ENCODE data around the gene POMT2.

Gene POMT2

DNA sequence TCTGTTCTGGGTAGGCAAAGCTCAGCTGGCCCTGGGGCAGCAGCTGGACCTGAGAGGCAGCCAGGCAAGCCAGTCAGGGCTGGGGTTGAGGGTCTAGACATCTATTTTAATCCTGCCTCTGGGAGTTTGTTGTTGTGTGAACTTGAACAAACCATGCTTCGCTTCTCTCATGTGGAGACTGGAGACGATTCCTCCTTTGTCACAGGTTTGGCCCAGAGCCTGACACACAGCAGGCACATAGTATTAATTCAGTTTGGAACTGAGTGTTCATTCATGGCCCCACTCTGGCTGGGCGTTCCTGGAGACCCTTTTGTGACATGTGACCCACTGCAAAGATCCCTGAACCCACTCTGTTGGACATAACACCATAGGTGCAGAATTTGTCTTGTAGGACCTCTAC is 89.0 kb downstream of the POMT2 start:
- no peak overlapping the region for H3K4me3 ChIP-seq (ENCODE audit: severe bottlenecking)
- ATAC-seq (ENCODE audit: low read depth) = no peak
- H3K4me1 ChIP-seq (ENCODE audit: insufficient read depth, poor library complexity, severe bottlenecking) = no peaks in the 10 kb centered on the region
- no peaks in the 10 kb centered on the region for H3K27me3 ChIP-seq (ENCODE audit: insufficient read depth, poor library complexity, severe bottlenecking)
- H3K27ac ChIP-seq (ENCODE audit: poor library complexity, severe bottlenecking) = no peak overlapping the region
- H3K36me3 ChIP-seq (ENCODE audit: low read depth) = no peaks in the 10 kb centered on the region
- DNase-seq (ENCODE audit: low spot score) = no peak
- TF ChIP-seq, protein P1, sequence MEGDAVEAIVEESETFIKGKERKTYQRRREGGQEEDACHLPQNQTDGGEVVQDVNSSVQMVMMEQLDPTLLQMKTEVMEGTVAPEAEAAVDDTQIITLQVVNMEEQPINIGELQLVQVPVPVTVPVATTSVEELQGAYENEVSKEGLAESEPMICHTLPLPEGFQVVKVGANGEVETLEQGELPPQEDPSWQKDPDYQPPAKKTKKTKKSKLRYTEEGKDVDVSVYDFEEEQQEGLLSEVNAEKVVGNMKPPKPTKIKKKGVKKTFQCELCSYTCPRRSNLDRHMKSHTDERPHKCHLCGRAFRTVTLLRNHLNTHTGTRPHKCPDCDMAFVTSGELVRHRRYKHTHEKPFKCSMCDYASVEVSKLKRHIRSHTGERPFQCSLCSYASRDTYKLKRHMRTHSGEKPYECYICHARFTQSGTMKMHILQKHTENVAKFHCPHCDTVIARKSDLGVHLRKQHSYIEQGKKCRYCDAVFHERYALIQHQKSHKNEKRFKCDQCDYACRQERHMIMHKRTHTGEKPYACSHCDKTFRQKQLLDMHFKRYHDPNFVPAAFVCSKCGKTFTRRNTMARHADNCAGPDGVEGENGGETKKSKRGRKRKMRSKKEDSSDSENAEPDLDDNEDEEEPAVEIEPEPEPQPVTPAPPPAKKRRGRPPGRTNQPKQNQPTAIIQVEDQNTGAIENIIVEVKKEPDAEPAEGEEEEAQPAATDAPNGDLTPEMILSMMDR (IDR thresholded peaks at IDR 0.05; ENCODE audit: poor library complexity, severe bottlenecking) = no peak
- no peaks in the 10 kb centered on the region for H3K9me3 ChIP-seq (ENCODE audit: severe bottlenecking)

DNA sequence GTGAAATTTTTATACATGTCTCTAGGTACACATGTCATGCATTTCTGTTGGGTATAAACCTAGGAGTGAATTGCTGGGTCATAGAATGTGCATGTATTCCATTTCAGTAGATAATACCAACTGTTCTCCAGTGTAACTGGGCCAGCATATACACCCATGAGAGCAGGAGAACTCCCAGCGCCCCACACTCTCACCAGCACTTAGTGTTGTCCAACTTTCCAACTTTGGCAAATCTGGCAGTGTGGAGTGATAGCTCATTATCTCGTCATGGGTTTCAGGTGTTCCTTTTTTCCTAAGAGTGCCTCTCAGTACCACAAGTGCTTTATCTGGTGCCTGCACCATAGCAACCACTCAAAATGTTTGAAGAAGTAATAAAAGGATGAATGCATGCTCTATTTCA is 89.8 kb downstream of the POMT2 start:
- DNase-seq (ENCODE audit: low spot score) (no peak), ATAC-seq (ENCODE audit: low read depth) (no peak)
- Histone ChIP-seq H3K27ac (ENCODE audit: poor library complexity, severe bottlenecking) (no peak overlapping the region), H3K27me3 (ENCODE audit: insufficient read depth, poor library complexity, severe bottlenecking) (no peaks in the 10 kb centered on the region), H3K9me3 (ENCODE audit: severe bottlenecking) (no peaks in the 10 kb centered on the region), H3K36me3 (ENCODE audit: low read depth) (no peaks in the 10 kb centered on the region), H3K4me1 (ENCODE audit: insufficient read depth, poor library complexity, severe bottlenecking) (no peaks in the 10 kb centered on the region), H3K4me3 (ENCODE audit: severe bottlenecking) (no peak overlapping the region)
- TF ChIP-seq, protein P1 (IDR thresholded peaks at IDR 0.05; ENCODE audit: poor library complexity, severe bottlenecking) = no peak

DNA sequence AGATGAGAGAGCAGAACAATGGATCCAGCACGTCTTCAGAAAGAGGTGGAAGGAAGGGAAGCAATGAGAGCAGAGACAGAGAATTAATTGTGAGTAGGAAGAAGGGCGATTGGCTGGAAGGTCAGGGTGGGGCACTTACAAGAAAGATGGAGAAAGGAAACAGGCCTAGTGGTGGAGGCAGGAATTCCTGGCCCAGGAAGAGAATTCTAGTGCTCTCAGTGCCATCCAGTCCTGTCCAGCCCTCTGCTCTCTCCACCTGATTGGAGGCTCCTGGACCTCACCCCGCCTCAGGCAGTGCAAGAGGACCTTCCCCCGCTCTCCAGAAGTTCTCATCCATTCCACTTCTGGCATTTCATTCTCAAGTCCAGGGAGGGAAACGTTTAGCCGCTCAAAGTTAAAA is 92.6 kb downstream of the POMT2 start:
- no peak overlapping the region for H3K27ac ChIP-seq (ENCODE audit: poor library complexity, severe bottlenecking)
- TF ChIP-seq, protein P1 (IDR thresholded peaks at IDR 0.05; ENCODE audit: poor library complexity, severe bottlenecking) = no peak

DNA sequence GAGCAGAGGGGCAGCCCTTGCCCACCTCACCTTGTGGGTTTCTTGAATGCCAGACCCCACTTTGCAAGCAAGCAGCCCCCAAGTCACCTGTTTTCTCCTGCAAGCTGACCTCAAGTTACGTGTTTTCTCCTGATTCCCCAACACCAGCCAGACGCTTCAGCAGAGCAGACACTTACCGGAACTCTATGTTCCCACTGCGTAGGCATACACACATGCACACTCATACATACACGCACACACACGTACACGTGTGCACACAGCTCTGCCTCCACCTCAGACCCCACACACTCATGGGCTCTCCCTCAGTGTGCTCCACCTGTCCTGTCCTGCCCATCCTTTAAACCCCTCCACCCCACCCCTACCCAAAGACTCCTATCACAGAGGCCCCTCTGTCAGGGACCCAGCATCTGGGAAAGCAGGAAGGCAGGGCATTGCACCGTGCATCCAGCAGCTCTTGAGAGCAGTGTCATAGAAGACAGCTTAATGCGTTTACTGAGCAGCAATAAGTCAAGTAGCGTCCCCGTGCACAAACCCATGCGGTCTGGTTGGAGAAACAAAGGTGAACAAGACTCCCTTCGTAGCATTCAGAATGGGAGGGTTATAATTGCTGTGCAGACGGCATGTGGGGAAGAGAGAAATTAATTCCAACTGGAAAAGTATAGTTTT is 94.7 kb downstream of the POMT2 start:
- no peak overlapping the region for H3K4me3 ChIP-seq (ENCODE audit: severe bottlenecking)
- H3K9me3 ChIP-seq (ENCODE audit: severe bottlenecking) = no peaks in the 10 kb centered on the region
- no peaks in the 10 kb centered on the region for H3K36me3 ChIP-seq (ENCODE audit: low read depth)
- TF ChIP-seq, protein P1 (IDR thresholded peaks at IDR 0.05; ENCODE audit: poor library complexity, severe bottlenecking) = no peak
- no peaks in the 10 kb centered on the region for H3K4me1 ChIP-seq (ENCODE audit: insufficient read depth, poor library complexity, severe bottlenecking)
- H3K27me3 ChIP-seq (ENCODE audit: insufficient read depth, poor library complexity, severe bottlenecking) = no peaks in the 10 kb centered on the region
- no peak for ATAC-seq (ENCODE audit: low read depth)
- DNase-seq (ENCODE audit: low spot score) = no peak
- no peak overlapping the region for H3K27ac ChIP-seq (ENCODE audit: poor library complexity, severe bottlenecking)

More for the DNA sequence above, 92.6 kb downstream of the POMT2 start:
- Histone ChIP-seq H3K27me3 (ENCODE audit: insufficient read depth, poor library complexity, severe bottlenecking) (no peaks in the 10 kb centered on the region), H3K36me3 (ENCODE audit: low read depth) (no peaks in the 10 kb centered on the region), H3K9me3 (ENCODE audit: severe bottlenecking) (no peaks in the 10 kb centered on the region), H3K4me3 (ENCODE audit: severe bottlenecking) (no peak overlapping the region), H3K4me1 (ENCODE audit: insufficient read depth, poor library complexity, severe bottlenecking) (no peaks in the 10 kb centered on the region)
- DNase-seq (ENCODE audit: low spot score) (no peak), ATAC-seq (ENCODE audit: low read depth) (no peak)

DNA sequence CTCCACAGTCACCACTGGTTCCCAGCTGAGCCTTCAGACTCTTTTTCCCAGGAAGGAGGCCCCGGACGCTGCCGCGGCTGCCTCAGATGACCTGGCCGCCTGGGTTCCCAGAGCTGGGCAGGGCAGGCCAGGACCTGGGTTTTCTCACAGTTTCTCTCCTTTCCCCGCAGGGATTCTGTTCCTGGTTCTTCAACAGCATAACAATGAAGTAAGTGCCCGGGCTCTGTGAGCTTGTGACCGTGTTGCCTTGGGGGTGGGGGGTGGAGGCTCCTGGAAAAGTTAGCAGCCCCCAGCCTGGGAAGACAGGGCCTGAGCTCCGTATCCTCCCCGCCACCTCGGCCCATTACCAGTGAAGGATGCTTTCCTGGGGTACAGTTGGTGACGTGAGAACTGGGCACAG is 95.4 kb downstream of the POMT2 start:
- H3K4me1 ChIP-seq (ENCODE audit: insufficient read depth, poor library complexity, severe bottlenecking) = no peaks in the 10 kb centered on the region
- H3K27ac ChIP-seq (ENCODE audit: poor library complexity, severe bottlenecking) = no peak overlapping the region
- H3K36me3 ChIP-seq (ENCODE audit: low read depth) = no peaks in the 10 kb centered on the region
- DNase-seq (ENCODE audit: low spot score) (no peak), ATAC-seq (ENCODE audit: low read depth) (no peak)
- H3K9me3 ChIP-seq (ENCODE audit: severe bottlenecking) = no peaks in the 10 kb centered on the region
- no peaks in the 10 kb centered on the region for H3K27me3 ChIP-seq (ENCODE audit: insufficient read depth, poor library complexity, severe bottlenecking)
- H3K4me3 ChIP-seq (ENCODE audit: severe bottlenecking) = no peak overlapping the region
- TF ChIP-seq, protein P1 (IDR thresholded peaks at IDR 0.05; ENCODE audit: poor library complexity, severe bottlenecking) = no peak
